ENCODE data around the gene RGS7.
A peak's percentile ranks its signal among the peaks of the same experiment; 100 is the strongest.
"Not testable (repeated sequence)": the region's sequence is repeated elsewhere in the genome, so short reads cannot be mapped to it uniquely, and the experiment has no call there.

The RGS7 gene

DNA sequence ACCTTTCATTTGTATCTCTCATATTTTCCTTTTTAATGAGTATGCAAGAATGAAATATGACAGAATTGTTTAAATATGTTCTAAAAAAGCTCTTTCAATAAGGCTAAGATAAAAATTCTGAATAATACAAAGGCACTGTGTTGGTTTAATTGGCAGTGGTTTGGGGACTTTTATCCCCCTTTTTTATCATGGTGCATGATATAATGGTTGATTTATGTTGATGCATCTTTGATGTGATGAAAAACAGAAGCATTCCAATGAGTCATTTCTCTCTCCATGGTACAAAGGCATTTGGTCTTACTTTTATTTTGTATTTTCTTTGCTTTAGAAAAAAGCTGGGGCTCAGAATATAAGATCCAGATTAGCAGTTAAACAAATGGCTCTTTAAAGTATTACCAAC lies 617.9 kb downstream of the RGS7 start:
- no peak for DNase-seq
- in situ Hi-C loops (cut with MboI; ENCODE audit: low pct_unique_long_range_greater_than_20kb, low sequenced_read_pairs) = no loop called here

DNA sequence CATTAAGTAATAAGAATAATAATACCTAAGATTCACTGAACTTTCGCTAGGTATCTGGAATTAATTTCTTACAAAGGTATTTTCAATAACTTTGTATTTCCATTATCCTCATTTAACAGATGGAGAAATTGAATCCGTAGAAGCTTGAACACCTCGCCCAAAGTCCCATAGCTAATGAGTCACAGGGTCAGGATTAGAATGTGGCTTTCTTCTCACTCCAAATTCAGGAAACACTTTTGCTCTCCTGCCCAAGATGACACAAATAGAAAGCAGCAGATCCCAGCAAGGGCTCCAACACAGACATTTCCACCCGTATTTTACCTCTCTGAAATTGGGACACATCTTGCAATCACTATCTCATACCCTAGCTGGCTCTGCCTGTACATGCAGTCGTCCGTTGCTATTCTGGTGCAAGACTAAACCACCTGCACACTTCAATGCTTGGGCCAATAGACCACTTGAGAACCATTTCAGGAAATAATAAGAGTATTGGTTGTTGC lies 619.2 kb downstream of the RGS7 start:
- in situ Hi-C loops (cut with MboI; ENCODE audit: low pct_unique_long_range_greater_than_20kb, low sequenced_read_pairs) = no loop called here

GRCh38 chr1:240737298-240737697 lies 619.7 kb downstream of the RGS7 start:
- DNase-seq = no peak
- in situ Hi-C loops (cut with MboI; ENCODE audit: low pct_unique_long_range_greater_than_20kb, low sequenced_read_pairs) = no loop called here

More for the DNA sequence above, 619.2 kb downstream of the RGS7 start:
- DNase-seq = no peak

DNA sequence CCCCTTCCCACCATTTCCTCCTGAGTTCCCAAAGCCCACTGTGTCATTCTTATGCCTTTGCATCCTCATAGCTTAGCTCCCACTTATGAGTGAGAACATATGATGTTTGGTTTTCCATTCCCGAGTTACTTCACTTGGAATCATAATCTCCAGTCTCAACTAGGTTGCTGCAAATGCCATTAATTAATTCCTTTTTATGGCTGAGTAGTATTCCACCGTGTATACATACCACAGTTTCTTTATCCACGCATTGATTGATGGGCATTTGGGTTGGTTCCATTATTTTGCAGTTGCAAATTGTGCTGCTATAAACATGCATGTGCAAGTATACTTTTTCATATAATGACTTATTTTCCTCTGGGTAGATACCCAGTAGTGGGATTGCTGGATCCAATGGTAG lies 622.3 kb downstream of the RGS7 start:
- DNase-seq; in situ Hi-C loops (cut with MboI; ENCODE audit: low pct_unique_long_range_greater_than_20kb, low sequenced_read_pairs): not testable (repeated sequence)

GRCh38 chr1:240734001-240734400 lies 623.0 kb downstream of the RGS7 start:
- in situ Hi-C loops (cut with MboI; ENCODE audit: low pct_unique_long_range_greater_than_20kb, low sequenced_read_pairs) = no loop called here
- DNase-seq = no peak

GRCh38 chr1:240732390-240732789 lies 624.6 kb downstream of the RGS7 start:
- DNase-seq = peak; percentile 45
- in situ Hi-C loops (cut with MboI; ENCODE audit: low pct_unique_long_range_greater_than_20kb, low sequenced_read_pairs) = no loop called here
